Measurements from ENCODE around the gene GBE1. TPM values are rescaled to one million over a fixed set of nuclear protein-coding genes. Genes with fewer than 3 reads are reported as not detected.
A peak's percentile ranks its signal among the peaks of the same experiment; 100 is the strongest.
"Not testable (repeated sequence)": the region's sequence is repeated elsewhere in the genome, so short reads cannot be mapped to it uniquely, and the experiment has no call there.

The GBE1 gene
- 56.0 and 63.4 TPM in 2 replicates for total RNA-seq

- DNase-seq (ENCODE audit: low read depth in 2 of 2), result peak; percentile 89 to 90
These were observed at the start of gene GBE1 for GRCh38 chr3:81760924-81761903. Gene GBE1, minus strand, starts transcription at chr3:81761645. Its CDS starts 128 bp downstream, at chr3:81761517.

GRCh38 chr3:81808900-81809299, 47.5 kb upstream of the GBE1 start:
- no peak for DNase-seq (ENCODE audit: low read depth in 2 of 2)

- peak in 1 of 2 donors; percentile 1 for DNase-seq (ENCODE audit: low read depth in 2 of 2)
These were observed 38.0 kb upstream of the GBE1 start for GRCh38 chr3:81799403-81799802.

- no peak for DNase-seq (ENCODE audit: low read depth in 2 of 2)
These were observed 32.0 kb upstream of the GBE1 start for GRCh38 chr3:81793410-81793809.

- no peak for DNase-seq (ENCODE audit: low read depth in 2 of 2)
These were observed 28.7 kb upstream of the GBE1 start for GRCh38 chr3:81790117-81790516.

- no peak for DNase-seq (ENCODE audit: low read depth in 2 of 2)
These were observed 28.2 kb upstream of the GBE1 start for GRCh38 chr3:81789691-81790090.

- no peak for DNase-seq (ENCODE audit: low read depth in 2 of 2)
These were observed 27.2 kb upstream of the GBE1 start for GRCh38 chr3:81788610-81789009.

GRCh38 chr3:81788044-81788443, 26.6 kb upstream of the GBE1 start:
- DNase-seq (ENCODE audit: low read depth in 2 of 2), result no peak

- no peak for DNase-seq (ENCODE audit: low read depth in 2 of 2)
These were observed 21.1 kb upstream of the GBE1 start for GRCh38 chr3:81782585-81782984.

GRCh38 chr3:81778678-81779182, 17.3 kb upstream of the GBE1 start:
- DNase-seq (ENCODE audit: low read depth in 2 of 2), result no peak

GRCh38 chr3:81776643-81777042, 15.2 kb upstream of the GBE1 start:
- DNase-seq (ENCODE audit: low read depth in 2 of 2), result no peak

- DNase-seq (ENCODE audit: low read depth in 2 of 2), result no peak
These were observed 9.3 kb upstream of the GBE1 start for GRCh38 chr3:81770710-81771109.

GRCh38 chr3:81769299-81769698, 7.9 kb upstream of the GBE1 start:
- DNase-seq (ENCODE audit: low read depth in 2 of 2), result no peak

GRCh38 chr3:81767250-81767859, 5.9 kb upstream of the GBE1 start:
- not testable (repeated sequence) for DNase-seq (ENCODE audit: low read depth in 2 of 2)

- no peak for DNase-seq (ENCODE audit: low read depth in 2 of 2)
These were observed 4.0 kb upstream of the GBE1 start for GRCh38 chr3:81765400-81765799.

GRCh38 chr3:81764665-81765064, 3.2 kb upstream of the GBE1 start:
- no peak for DNase-seq (ENCODE audit: low read depth in 2 of 2)

GRCh38 chr3:81764002-81764401, 2.6 kb upstream of the GBE1 start:
- no peak for DNase-seq (ENCODE audit: low read depth in 2 of 2)

GRCh38 chr3:81763001-81763400, 1.6 kb upstream of the GBE1 start:
- no peak for DNase-seq (ENCODE audit: low read depth in 2 of 2)

GRCh38 chr3:81761904-81762580, 597 bp upstream of the GBE1 start:
- peak in 1 of 2 donors; percentile 11 for DNase-seq (ENCODE audit: low read depth in 2 of 2)

- peak; percentile 16 to 63 for DNase-seq (ENCODE audit: low read depth in 2 of 2)
These were observed 1.2 kb downstream of the GBE1 start for GRCh38 chr3:81760215-81760614.

- DNase-seq (ENCODE audit: low read depth in 2 of 2), result not testable (repeated sequence)
These were observed 2.7 kb downstream of the GBE1 start for GRCh38 chr3:81758771-81759170.

- peak in 1 of 2 donors; percentile 41 for DNase-seq (ENCODE audit: low read depth in 2 of 2)
These were observed 3.2 kb downstream of the GBE1 start for GRCh38 chr3:81758275-81758674.

All from lung microvascular endothelial cell (primary cell).